Measurements from ENCODE around the gene APOD.
"Not testable (repeated sequence)": the region's sequence is repeated elsewhere in the genome, so short reads cannot be mapped to it uniquely, and the experiment has no call there.

- TF ChIP-seq, protein P1, sequence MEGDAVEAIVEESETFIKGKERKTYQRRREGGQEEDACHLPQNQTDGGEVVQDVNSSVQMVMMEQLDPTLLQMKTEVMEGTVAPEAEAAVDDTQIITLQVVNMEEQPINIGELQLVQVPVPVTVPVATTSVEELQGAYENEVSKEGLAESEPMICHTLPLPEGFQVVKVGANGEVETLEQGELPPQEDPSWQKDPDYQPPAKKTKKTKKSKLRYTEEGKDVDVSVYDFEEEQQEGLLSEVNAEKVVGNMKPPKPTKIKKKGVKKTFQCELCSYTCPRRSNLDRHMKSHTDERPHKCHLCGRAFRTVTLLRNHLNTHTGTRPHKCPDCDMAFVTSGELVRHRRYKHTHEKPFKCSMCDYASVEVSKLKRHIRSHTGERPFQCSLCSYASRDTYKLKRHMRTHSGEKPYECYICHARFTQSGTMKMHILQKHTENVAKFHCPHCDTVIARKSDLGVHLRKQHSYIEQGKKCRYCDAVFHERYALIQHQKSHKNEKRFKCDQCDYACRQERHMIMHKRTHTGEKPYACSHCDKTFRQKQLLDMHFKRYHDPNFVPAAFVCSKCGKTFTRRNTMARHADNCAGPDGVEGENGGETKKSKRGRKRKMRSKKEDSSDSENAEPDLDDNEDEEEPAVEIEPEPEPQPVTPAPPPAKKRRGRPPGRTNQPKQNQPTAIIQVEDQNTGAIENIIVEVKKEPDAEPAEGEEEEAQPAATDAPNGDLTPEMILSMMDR (conservative IDR thresholded peaks at IDR 0.05) = not testable (repeated sequence)
- TF ChIP-seq EZH2 (IDR thresholded peaks at IDR 0.05; ENCODE audit: low read depth) = not testable (repeated sequence)
These were observed 38.9 kb upstream of the APOD start for GRCh38 chr3:195622523-195623170.

Measured in PC-9 (cell line).